ENCODE data around the gene RGS10.

DNA sequence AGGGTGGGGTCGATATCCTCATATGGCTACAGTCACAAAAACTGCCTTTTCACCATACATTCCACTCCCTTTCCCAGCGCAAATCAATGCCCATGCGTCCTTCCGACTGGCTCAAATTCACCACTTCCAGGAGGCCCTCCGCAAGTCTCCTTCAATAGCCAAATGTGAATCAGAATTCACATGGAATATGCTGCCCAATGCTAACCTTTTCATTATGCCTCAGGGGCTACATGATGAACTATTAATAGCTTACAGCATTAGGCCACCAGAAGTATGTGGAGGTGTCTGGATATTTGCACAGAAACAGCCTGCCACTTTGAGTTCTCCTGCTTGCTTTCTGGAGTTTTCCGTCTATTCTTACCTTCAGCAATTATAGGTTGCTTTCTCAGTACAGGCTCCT is 27.7 kb downstream of the RGS10 start:
- TF ChIP-seq, protein P1, sequence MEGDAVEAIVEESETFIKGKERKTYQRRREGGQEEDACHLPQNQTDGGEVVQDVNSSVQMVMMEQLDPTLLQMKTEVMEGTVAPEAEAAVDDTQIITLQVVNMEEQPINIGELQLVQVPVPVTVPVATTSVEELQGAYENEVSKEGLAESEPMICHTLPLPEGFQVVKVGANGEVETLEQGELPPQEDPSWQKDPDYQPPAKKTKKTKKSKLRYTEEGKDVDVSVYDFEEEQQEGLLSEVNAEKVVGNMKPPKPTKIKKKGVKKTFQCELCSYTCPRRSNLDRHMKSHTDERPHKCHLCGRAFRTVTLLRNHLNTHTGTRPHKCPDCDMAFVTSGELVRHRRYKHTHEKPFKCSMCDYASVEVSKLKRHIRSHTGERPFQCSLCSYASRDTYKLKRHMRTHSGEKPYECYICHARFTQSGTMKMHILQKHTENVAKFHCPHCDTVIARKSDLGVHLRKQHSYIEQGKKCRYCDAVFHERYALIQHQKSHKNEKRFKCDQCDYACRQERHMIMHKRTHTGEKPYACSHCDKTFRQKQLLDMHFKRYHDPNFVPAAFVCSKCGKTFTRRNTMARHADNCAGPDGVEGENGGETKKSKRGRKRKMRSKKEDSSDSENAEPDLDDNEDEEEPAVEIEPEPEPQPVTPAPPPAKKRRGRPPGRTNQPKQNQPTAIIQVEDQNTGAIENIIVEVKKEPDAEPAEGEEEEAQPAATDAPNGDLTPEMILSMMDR (IDR thresholded peaks at IDR 0.05; ENCODE audit: low read depth, low read length): no peak
- TF ChIP-seq EZH2phosphoT487 (IDR thresholded peaks at IDR 0.05; ENCODE audit: low read depth): no peak
